Neural progenitor cell (in vitro differentiated cells): ENCODE measurements around the gene CELF4.

Experiments used
- EZH2 ChIP-seq: fragments of 200-600 bp; sonication (generic); IDR thresholded peaks from 2 replicates; pipeline ENCODE4 v1.6.1; 2017; ENCODE audit warnings: antibody characterized with exemption, mild to moderate bottlenecking, moderate library complexity
- EZH2phosphoT487 ChIP-seq: fragments of 200-600 bp; sonication (generic); IDR thresholded peaks from 2 replicates; pipeline ENCODE4 v1.6.1; 2017; ENCODE audit warnings: antibody characterized with exemption
- TF ChIP-seq, protein P1 (sequence below): fragments of 200-600 bp; sonication (generic); IDR thresholded peaks from 2 replicates; pipeline ENCODE4 v1.5.1; 2017; ENCODE audit warnings: antibody characterized with exemption, mild to moderate bottlenecking

DNA sequence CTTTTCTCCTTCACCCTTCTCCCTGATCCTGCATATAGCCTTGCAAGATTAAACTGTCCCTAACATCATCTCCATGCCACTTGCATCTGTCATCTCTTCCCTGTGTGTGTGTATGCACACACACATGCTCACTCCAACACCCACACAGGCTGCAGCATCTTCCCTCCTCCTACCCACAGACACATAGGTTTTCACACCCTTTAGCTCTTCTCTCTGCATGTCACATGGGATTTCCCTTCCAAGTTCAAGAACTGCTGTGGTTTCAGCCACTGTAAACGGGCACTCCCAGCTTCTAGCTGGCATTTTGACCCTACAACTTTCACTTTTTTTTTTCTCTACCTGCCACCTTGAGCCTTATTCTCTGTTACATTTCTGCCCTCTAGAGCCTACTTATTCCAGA lies 6.4 kb downstream of the CELF4 start:
- TF ChIP-seq, protein P1, sequence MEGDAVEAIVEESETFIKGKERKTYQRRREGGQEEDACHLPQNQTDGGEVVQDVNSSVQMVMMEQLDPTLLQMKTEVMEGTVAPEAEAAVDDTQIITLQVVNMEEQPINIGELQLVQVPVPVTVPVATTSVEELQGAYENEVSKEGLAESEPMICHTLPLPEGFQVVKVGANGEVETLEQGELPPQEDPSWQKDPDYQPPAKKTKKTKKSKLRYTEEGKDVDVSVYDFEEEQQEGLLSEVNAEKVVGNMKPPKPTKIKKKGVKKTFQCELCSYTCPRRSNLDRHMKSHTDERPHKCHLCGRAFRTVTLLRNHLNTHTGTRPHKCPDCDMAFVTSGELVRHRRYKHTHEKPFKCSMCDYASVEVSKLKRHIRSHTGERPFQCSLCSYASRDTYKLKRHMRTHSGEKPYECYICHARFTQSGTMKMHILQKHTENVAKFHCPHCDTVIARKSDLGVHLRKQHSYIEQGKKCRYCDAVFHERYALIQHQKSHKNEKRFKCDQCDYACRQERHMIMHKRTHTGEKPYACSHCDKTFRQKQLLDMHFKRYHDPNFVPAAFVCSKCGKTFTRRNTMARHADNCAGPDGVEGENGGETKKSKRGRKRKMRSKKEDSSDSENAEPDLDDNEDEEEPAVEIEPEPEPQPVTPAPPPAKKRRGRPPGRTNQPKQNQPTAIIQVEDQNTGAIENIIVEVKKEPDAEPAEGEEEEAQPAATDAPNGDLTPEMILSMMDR: no peak
- TF ChIP-seq EZH2: no peak
- TF ChIP-seq EZH2phosphoT487: no peak
